Trophoblast cell (in vitro differentiated cells and primary cell): ENCODE results near the gene TCF3.

Experiments
- DNase-seq, 2 donors: peaks; one replicate each; pipeline ENCODE4 v3.0.0-alpha.2; 2016
- H2AFZ ChIP-seq: 2 replicates; pipeline ENCODE4 v1.6.1; 2013; ENCODE audit warnings: low read length, moderate library complexity, mild to moderate bottlenecking; ENCODE audit not compliant: insufficient read depth, poor library complexity
- H2AK5ac ChIP-seq: 2 replicates; pipeline ENCODE4 v1.6.1; 2013; ENCODE audit warnings: mild to moderate bottlenecking, low read length
- H2BK120ac ChIP-seq: 2 replicates; pipeline ENCODE4 v1.6.1; 2013; ENCODE audit warnings: low read length, mild to moderate bottlenecking, moderate library complexity; ENCODE audit not compliant: insufficient read depth, poor library complexity
- H2BK12ac ChIP-seq: 2 replicates; pipeline ENCODE4 v1.6.1; 2013; ENCODE audit warnings: mild to moderate bottlenecking, low read length, moderate library complexity
- H2BK5ac ChIP-seq: 2 replicates; pipeline ENCODE4 v1.6.1; 2013; ENCODE audit warnings: low read length, low read depth, moderate library complexity, mild to moderate bottlenecking; ENCODE audit not compliant: poor library complexity
- H3K14ac ChIP-seq: 2 replicates; pipeline ENCODE4 v1.6.1; 2013; ENCODE audit warnings: mild to moderate bottlenecking, low read length
- H3K18ac ChIP-seq: 2 replicates; pipeline ENCODE4 v1.6.1; 2013; ENCODE audit warnings: mild to moderate bottlenecking, low read length
- H3K23ac ChIP-seq: 2 replicates; pipeline ENCODE4 v1.6.1; 2013; ENCODE audit warnings: low read length
- H3K27ac ChIP-seq: 2 replicates; pipeline ENCODE4 v1.5.1; 2013; ENCODE audit warnings: low read depth, mild to moderate bottlenecking, inconsistent platforms, low read length, moderate library complexity
- H3K27me3 ChIP-seq: 2 replicates; pipeline ENCODE4 v1.6.1; 2013; ENCODE audit warnings: inconsistent platforms, mild to moderate bottlenecking, low read length, moderate library complexity; ENCODE audit not compliant: insufficient read depth
- H3K36me3 ChIP-seq, 2 experiments: 1 replicate in 1 of 2; 2 replicates in 1 of 2; pipeline ENCODE4 v1.6.1; 2013; ENCODE audit warnings: low read length in 2 of 2, mild to moderate bottlenecking in 2 of 2, moderate library complexity in 1 of 2; ENCODE audit not compliant: insufficient read depth in 2 of 2, control insufficient read depth in 1 of 2
- H3K4ac ChIP-seq: 2 replicates; pipeline ENCODE4 v1.6.1; 2013; ENCODE audit warnings: low read depth, mild to moderate bottlenecking, low read length, moderate library complexity
- H3K4me1 ChIP-seq, 2 experiments: 1 replicate in 1 of 2; 2 replicates in 1 of 2; pipeline ENCODE4 v1.6.1; 2013; ENCODE audit warnings: low read length in 2 of 2, mild to moderate bottlenecking in 2 of 2, moderate library complexity in 1 of 2; ENCODE audit not compliant: insufficient read depth in 2 of 2, control insufficient read depth in 1 of 2
- H3K4me2 ChIP-seq: 2 replicates; pipeline ENCODE4 v1.6.1; 2013; ENCODE audit warnings: inconsistent platforms, mild to moderate bottlenecking, low read length, moderate library complexity
- H3K4me3 ChIP-seq: 2 replicates; pipeline ENCODE4 v1.5.1; 2013; ENCODE audit warnings: mild to moderate bottlenecking, low read depth, low read length, inconsistent platforms
- H3K79me1 ChIP-seq: one replicate; pipeline ENCODE4 v1.6.1; 2013; ENCODE audit warnings: low read length
- H3K79me2 ChIP-seq: 2 replicates; pipeline ENCODE4 v1.6.1; 2013; ENCODE audit warnings: low read length, mild to moderate bottlenecking; ENCODE audit not compliant: control insufficient read depth, insufficient read depth, poor library complexity
- H3K9ac ChIP-seq: 2 replicates; pipeline ENCODE4 v1.6.1; 2013; ENCODE audit warnings: mild to moderate bottlenecking, low read length
- H3K9me3 ChIP-seq: 2 replicates; pipeline ENCODE4 v1.6.1; 2013; ENCODE audit warnings: low read depth, mild to moderate bottlenecking, control low read depth, inconsistent platforms, low read length; ENCODE audit not compliant: insufficient read depth
- H4K12ac ChIP-seq: 2 replicates; pipeline ENCODE4 v1.6.1; 2013; ENCODE audit warnings: low read depth, mild to moderate bottlenecking, low read length, moderate library complexity
- H4K8ac ChIP-seq: 2 replicates; pipeline ENCODE4 v1.6.1; 2013; ENCODE audit warnings: low read depth, mild to moderate bottlenecking, low read length, moderate library complexity
- H4K91ac ChIP-seq: one replicate; pipeline ENCODE4 v1.6.1; 2013; ENCODE audit warnings: low read depth, mild to moderate bottlenecking, low read length, moderate library complexity
- WGBS: extraction: QIAGEN DNeasy Blood & Tissue Kit; methylation state at CpG from one replicate; pipeline ENCODE4 v1.1.7; 2013; ENCODE audit warnings: missing lambda C conversion rate; ENCODE audit not compliant: insufficient read length, insufficient coverage; ENCODE audit errors: extremely low coverage; 5-methylcytosine and 5-hydroxymethylcytosine counted together

TCF3 gene

DNA sequence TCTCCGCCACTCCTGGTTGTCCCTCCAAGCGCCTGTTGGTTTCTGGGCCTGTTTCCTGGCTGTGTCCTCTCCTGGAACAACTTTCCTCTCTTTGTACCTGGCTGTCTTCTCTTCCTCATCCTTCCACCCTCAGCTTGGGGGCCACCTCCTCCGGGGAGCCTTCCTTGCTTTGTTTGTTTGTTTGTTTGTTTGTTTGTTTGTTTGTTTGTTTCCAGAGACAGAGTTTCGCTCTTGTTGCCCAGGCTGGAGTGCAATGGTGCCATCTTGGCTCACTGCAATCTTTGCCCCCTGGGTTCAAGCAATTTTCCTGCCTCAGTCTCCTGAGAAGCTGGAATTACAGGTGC lies 6.6 kb upstream of the TCF3 start:
- H3K36me3 ChIP-seq = no peaks in the 10 kb centered on the region
- H3K23ac ChIP-seq = no peak overlapping the region
- H3K9ac ChIP-seq = no peak overlapping the region
- H2BK12ac ChIP-seq = no peak overlapping the region
- no peak overlapping the region for H2BK120ac ChIP-seq
- H3K14ac ChIP-seq = no peak overlapping the region
- H3K4me3 ChIP-seq = no peak overlapping the region
- H3K27ac ChIP-seq = no peak overlapping the region
- no peaks in the 10 kb centered on the region for H3K27me3 ChIP-seq
- H3K9me3 ChIP-seq = peaks cover 1% of the 10 kb centered on the region
- no peaks in the 10 kb centered on the region for H3K79me2 ChIP-seq
- H3K4me2 ChIP-seq = no peak overlapping the region
- no peak overlapping the region for H2AK5ac ChIP-seq
- no peak overlapping the region for H4K12ac ChIP-seq
- WGBS = no CpG with 5 or more reads among the region's 4 CpGs
- no peak for DNase-seq
- no peak overlapping the region for H3K4ac ChIP-seq
- no peaks in the 10 kb centered on the region for H3K4me1 ChIP-seq
- H2AFZ ChIP-seq = no peak overlapping the region
- H4K8ac ChIP-seq = no peak overlapping the region
- H2BK5ac ChIP-seq = no peak overlapping the region
- no peaks in the 10 kb centered on the region for H3K79me1 ChIP-seq
- no peak overlapping the region for H3K18ac ChIP-seq
- no peak overlapping the region for H4K91ac ChIP-seq

DNA sequence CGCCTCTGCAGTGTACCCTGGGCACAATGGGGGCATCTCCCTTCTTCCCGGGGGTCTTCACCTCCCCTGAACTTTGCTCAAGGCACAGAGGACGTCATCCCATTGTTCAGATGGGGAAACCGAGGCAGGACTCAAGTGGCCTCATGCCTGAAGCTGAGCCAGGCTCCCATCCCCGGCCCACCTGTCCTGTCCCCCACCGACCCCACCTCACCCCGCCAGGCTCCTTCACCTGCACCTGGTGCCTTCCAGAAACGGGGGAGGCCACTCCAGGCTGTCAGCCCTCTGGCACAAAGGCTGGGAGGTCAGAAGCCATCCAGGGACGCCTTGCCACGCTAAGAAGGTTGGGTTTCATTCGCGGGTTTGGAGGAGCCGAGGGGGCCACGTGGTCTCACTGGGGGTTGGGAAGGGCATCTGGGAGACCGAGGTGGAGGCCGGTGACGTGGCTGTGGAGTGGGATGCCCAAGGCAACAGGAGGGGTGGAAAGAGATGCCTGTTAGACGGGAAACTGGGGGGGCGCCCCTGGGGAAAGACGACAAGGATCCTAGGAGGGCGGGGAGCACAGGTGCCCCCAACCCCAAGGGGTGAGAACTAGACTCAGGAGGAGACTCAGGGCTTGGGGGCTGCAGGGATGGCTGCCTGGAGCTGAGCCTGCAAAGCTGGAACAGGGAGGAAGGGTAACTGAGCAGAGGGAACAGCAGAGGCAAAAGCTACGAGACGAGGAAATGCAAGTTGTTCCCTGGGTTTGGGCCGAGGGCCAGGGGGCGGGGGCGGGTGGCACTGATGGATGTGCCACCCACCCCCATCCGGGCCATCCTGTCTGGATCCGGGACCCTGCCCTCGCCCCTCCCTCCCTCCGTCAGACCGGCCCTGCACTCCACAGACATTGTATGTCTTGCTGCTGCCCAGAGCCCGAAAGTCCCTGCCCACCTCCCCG lies 6.0 kb upstream of the TCF3 start:
- no peak overlapping the region for H3K9ac ChIP-seq
- no CpG with 5 or more reads among the region's 33 CpGs for WGBS
- DNase-seq = no peak

DNA sequence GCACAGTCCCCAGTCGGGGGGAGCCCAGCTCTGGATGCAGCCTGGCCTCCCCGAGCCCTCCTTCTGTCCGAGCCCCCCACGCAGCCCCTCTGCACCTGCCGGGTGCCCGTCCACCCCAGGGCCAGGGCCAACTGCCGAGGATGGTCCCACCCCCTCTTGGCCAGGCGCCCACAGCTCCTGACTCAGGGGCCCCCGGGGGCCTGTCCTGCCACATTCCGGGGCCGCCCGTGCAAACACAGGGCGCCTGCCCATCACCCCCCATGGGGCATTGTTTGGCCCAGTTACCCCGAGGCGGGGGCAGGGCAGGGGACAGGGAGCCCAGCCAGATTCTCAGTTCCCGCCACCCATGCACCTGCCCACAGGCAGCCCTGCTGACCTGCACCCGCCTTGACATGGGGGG lies 5.3 kb upstream of the TCF3 start:
- no CpG with 5 or more reads among the region's 17 CpGs for WGBS
- no peak overlapping the region for H4K91ac ChIP-seq
- no peak for DNase-seq
- H3K4me2 ChIP-seq = no peak overlapping the region
- H3K36me3 ChIP-seq = no peaks in the 10 kb centered on the region
- H3K4me1 ChIP-seq = no peaks in the 10 kb centered on the region
- H2BK12ac ChIP-seq = no peak overlapping the region
- no peak overlapping the region for H2BK120ac ChIP-seq
- H2AK5ac ChIP-seq = no peak overlapping the region
- H3K79me2 ChIP-seq = peaks cover 2% of the 10 kb centered on the region
- H4K8ac ChIP-seq = no peak overlapping the region
- peaks cover 3% of the 10 kb centered on the region for H3K79me1 ChIP-seq
- H3K4ac ChIP-seq = no peak overlapping the region
- no peak overlapping the region for H3K18ac ChIP-seq
- H3K4me3 ChIP-seq = no peak overlapping the region
- no peak overlapping the region for H3K23ac ChIP-seq
- no peak overlapping the region for H4K12ac ChIP-seq
- peaks cover 1% of the 10 kb centered on the region for H3K9me3 ChIP-seq
- no peak overlapping the region for H3K14ac ChIP-seq
- H3K27me3 ChIP-seq = no peaks in the 10 kb centered on the region
- H3K9ac ChIP-seq = no peak overlapping the region
- H3K27ac ChIP-seq = no peak overlapping the region
- no peak overlapping the region for H2BK5ac ChIP-seq
- H2AFZ ChIP-seq = no peak overlapping the region

More for the DNA sequence above, 6.0 kb upstream of the TCF3 start:
- Histone ChIP-seq H2BK5ac (no peak overlapping the region), H4K8ac (no peak overlapping the region), H3K79me1 (no peaks in the 10 kb centered on the region), H3K4ac (no peak overlapping the region), H3K27me3 (no peaks in the 10 kb centered on the region), H3K79me2 (no peaks in the 10 kb centered on the region), H2BK12ac (no peak overlapping the region), H3K36me3 (no peaks in the 10 kb centered on the region), H4K12ac (no peak overlapping the region), H3K4me2 (no peak overlapping the region), H3K4me1 (no peaks in the 10 kb centered on the region), H3K18ac (no peak overlapping the region), H3K23ac (no peak overlapping the region), H3K27ac (no peak overlapping the region), H3K9me3 (peaks cover 1% of the 10 kb centered on the region), H3K4me3 (no peak overlapping the region), H4K91ac (no peak overlapping the region), H2AK5ac (no peak overlapping the region), H2BK120ac (no peak overlapping the region), H2AFZ (no peak overlapping the region), H3K14ac (no peak overlapping the region)

DNA sequence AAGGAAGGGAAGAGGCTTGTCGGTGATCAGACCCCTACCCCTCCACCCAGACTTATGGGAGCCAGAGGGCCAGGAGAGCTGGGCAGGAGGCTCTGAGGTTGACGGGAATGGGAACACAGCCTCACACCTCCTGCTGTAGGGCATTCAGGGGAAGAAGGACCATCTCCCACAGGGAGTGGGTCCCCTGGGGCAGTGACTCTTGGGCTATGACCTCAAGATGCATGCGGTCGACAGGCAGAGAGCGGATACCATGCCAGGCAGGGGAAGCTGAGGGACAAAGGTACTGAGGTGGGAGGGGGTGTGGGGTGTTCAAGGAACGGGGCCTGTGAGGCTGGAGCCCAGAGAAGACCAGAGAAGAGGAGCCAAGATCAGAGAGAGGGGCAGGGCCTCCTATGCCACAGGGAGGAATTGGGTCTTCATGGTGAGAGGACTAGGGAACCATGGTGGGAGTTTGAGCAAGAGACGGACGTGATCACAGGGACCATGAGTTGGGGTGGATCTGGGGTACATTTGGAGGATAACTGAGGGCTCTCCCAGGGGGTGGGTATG lies 4.6 kb upstream of the TCF3 start:
- peaks cover 4% of the 10 kb centered on the region for H3K79me2 ChIP-seq
- H3K4me1 ChIP-seq = no peaks in the 10 kb centered on the region
- H3K36me3 ChIP-seq = no peaks in the 10 kb centered on the region
- H4K91ac ChIP-seq = no peak overlapping the region
- no CpG with 5 or more reads among the region's 8 CpGs for WGBS
- no peak overlapping the region for H3K9ac ChIP-seq
- peaks cover 1% of the 10 kb centered on the region for H3K9me3 ChIP-seq
- DNase-seq = no peak
- H3K4me3 ChIP-seq = no peak overlapping the region
- H4K12ac ChIP-seq = no peak overlapping the region
- H2BK12ac ChIP-seq = no peak overlapping the region
- H4K8ac ChIP-seq = no peak overlapping the region
- no peak overlapping the region for H3K27ac ChIP-seq
- peaks cover 6% of the 10 kb centered on the region for H3K79me1 ChIP-seq
- no peak overlapping the region for H2BK5ac ChIP-seq
- no peak overlapping the region for H3K14ac ChIP-seq
- no peak overlapping the region for H2AK5ac ChIP-seq
- no peak overlapping the region for H3K4ac ChIP-seq
- no peaks in the 10 kb centered on the region for H3K27me3 ChIP-seq
- H3K23ac ChIP-seq = no peak overlapping the region
- no peak overlapping the region for H2BK120ac ChIP-seq
- H3K18ac ChIP-seq = no peak overlapping the region
- H2AFZ ChIP-seq = no peak overlapping the region
- H3K4me2 ChIP-seq = no peak overlapping the region
